Colon (tissue), 2 donors: ENCODE measurements around the gene CCDC122.

Experiments
- FAIRE-seq: peaks from 2 replicates; lab custom pipeline; 2012; peaks lifted over from hg19 to GRCh38; lab: Jason Lieb, UNC
- donor health status: control.
- donor health status: control.

CCDC122 gene

GRCh38 chr13:43800828-43801227 lies 78.7 kb downstream of the CCDC122 start:
- FAIRE-seq: no peak

- no peak for FAIRE-seq
Observed at GRCh38 chr13:43799191-43799590, 80.3 kb downstream of the CCDC122 start.

- FAIRE-seq: no peak
Observed at GRCh38 chr13:43797869-43798268, 81.7 kb downstream of the CCDC122 start.

- no peak for FAIRE-seq
Observed at GRCh38 chr13:43797159-43797558, 82.4 kb downstream of the CCDC122 start.

GRCh38 chr13:43794416-43794815 lies 85.1 kb downstream of the CCDC122 start:
- no peak for FAIRE-seq

- FAIRE-seq: no peak
Observed at GRCh38 chr13:43792076-43792881, 87.3 kb downstream of the CCDC122 start.

GRCh38 chr13:43787997-43788396 lies 91.5 kb downstream of the CCDC122 start:
- no peak for FAIRE-seq

GRCh38 chr13:43787518-43787891 lies 92.0 kb downstream of the CCDC122 start:
- FAIRE-seq: no peak

- no peak for FAIRE-seq
Observed at GRCh38 chr13:43786766-43787517, 92.6 kb downstream of the CCDC122 start, which contains the start of gene ENOX1. Gene ENOX1 (minus strand): TSS chr13:43786972.

- no peak for FAIRE-seq
Observed at GRCh38 chr13:43786472-43786765, 93.1 kb downstream of the CCDC122 start.
